Transverse colon (tissue), 4 donors: ENCODE measurements around the gene ANO4. TPM values are rescaled to one million over a fixed set of nuclear protein-coding genes. Genes with fewer than 3 reads are reported as not detected.
"Not testable (repeated sequence)": the region's sequence is repeated elsewhere in the genome, so short reads cannot be mapped to it uniquely, and the experiment has no call there.

Source experiments
- DNase-seq: peaks from one replicate; pipeline ENCODE4 v3.0.0-alpha.2; 2019
- H3K27ac ChIP-seq, 4 donors: fragments of 200-600 bp; sonication (generic); 2 replicates each; pipeline ENCODE4 v1.5.1; 2016 to 2018; ENCODE audit warnings: inconsistent platforms in 4 of 4
- H3K27me3 ChIP-seq: fragments of 200-600 bp; sonication (generic); 2 replicates; pipeline ENCODE4 v1.5.1; 2017; ENCODE audit warnings: inconsistent platforms
- H3K36me3 ChIP-seq, 4 donors: fragments of 200-600 bp; sonication (generic); 2 replicates each; pipeline ENCODE4 v1.5.1; 2017 to 2019; ENCODE audit warnings: inconsistent platforms in 4 of 4
- H3K4me1 ChIP-seq, 4 donors: fragments of 200-600 bp; sonication (generic); 2 replicates each; pipeline ENCODE4 v1.5.1; 2017 to 2020; ENCODE audit warnings: inconsistent platforms in 4 of 4
- H3K4me3 ChIP-seq, 4 donors: fragments of 200-600 bp; sonication (generic); 1 replicate in 1 of 4; 2 replicates in 3 of 4; pipeline versions ENCODE4 v1.5.1 to v1.6.1; 2017 to 2019; ENCODE audit warnings: inconsistent platforms in 4 of 4
- H3K9me3 ChIP-seq, 2 donors: fragments of 200-600 bp; sonication (generic); 2 replicates each; pipeline ENCODE4 v1.5.1; 2017 to 2019; ENCODE audit warnings: inconsistent platforms in 2 of 2
- CTCF ChIP-seq, 5 experiments: fragments of 200-600 bp in 3 of 5; fragments of 450-650 bp in 2 of 5; sonication (generic) in 3 of 5; IDR thresholded peaks; 1 replicate in 2 of 5; 2 replicates in 3 of 5; pipeline ENCODE4 v1.5.1; 2016 to 2017; ENCODE audit warnings: antibody characterized with exemption in 5 of 5, inconsistent platforms in 3 of 5, mild to moderate bottlenecking in 2 of 5, moderate library complexity in 1 of 5
- EP300 ChIP-seq: sonication (generic); formaldehyde crosslinking; IDR thresholded peaks from one replicate; pipeline ENCODE4 v1.6.1; 2017; ENCODE audit warnings: antibody characterized with exemption, low read depth
- POLR2A ChIP-seq: fragments of 450-650 bp; IDR thresholded peaks from one replicate; pipeline ENCODE4 v1.6.1; 2016; ENCODE audit warnings: antibody characterized with exemption, mild to moderate bottlenecking, moderate library complexity
- POLR2AphosphoS5 ChIP-seq, 3 donors: sonication (generic); formaldehyde crosslinking; IDR thresholded peaks; one replicate each; pipeline ENCODE4 v1.6.1; 2016; ENCODE audit warnings: antibody characterized with exemption in 3 of 3
- WGBS, 2 donors: methylation state at CpG; one replicate each; pipeline ENCODE4 v1.1.5; 2018; ENCODE audit warnings: low coverage in 1 of 2; 5-methylcytosine and 5-hydroxymethylcytosine counted together
- in situ Hi-C, 4 donors: fragments of 200-750 bp; cut with MboI; loops; one replicate each; pipeline versions ENCODE4 v1.15.0 to v1.15.1; 2017; ENCODE audit warnings: low sequenced_read_pairs in 3 of 4, low pct_ligation_motif_present in 1 of 4, low pct_unique_long_range_greater_than_20kb in 1 of 4
- intact Hi-C: fragments of 100-400 bp; cut with DNase I; formaldehyde crosslinking; loops from one replicate; pipeline ENCODE4 v1.15.1; 2023; ENCODE audit warnings: low total_unique reads
- total RNA-seq, 4 donors: library from RNA; depleted of rRNA; stranded (reverse); fragments of >200 nt; gene quantifications; one replicate each; pipeline ENCODE4 v1.1.0, GENCODE V29; 2016

The ANO4 gene
- total RNA-seq, 4 donors from 2014 or later = 0.14 TPM; not detected in 3

GRCh38 chr12:101051151-101051550, 256.6 kb downstream of the ANO4 start:
- TF ChIP-seq POLR2AphosphoS5 (IDR thresholded peaks at IDR 0.05) (no peak), POLR2A (no peak), CTCF (IDR thresholded peaks at IDR 0.05) (no peak), EP300 (no peak)
- Histone ChIP-seq H3K27ac (peak overlapping the region in 3 of 4 donors; percentile 60 to 79 (median 68)), H3K4me1 (peaks cover 0 to 18% (median 7%) of the 10 kb centered on the region in 4 donors), H3K36me3 (no peaks in the 10 kb centered on the region), H3K9me3 (no peaks in the 10 kb centered on the region), H3K27me3 (no peaks in the 10 kb centered on the region), H3K4me3 (no peak overlapping the region)
- in situ Hi-C loops = no loop called here
- no peak for DNase-seq
- intact Hi-C loops = no loop called here

GRCh38 chr12:101051901-101052550, 257.4 kb downstream of the ANO4 start:
- DNase-seq = peak; percentile 59
- no peak for TF ChIP-seq CTCF (IDR thresholded peaks at IDR 0.05)
- no peak for TF ChIP-seq EP300
- TF ChIP-seq POLR2A = no peak
- TF ChIP-seq POLR2AphosphoS5 (IDR thresholded peaks at IDR 0.05) = peak in 2 of 3 donors; percentile 54 to 69
- no peaks in the 10 kb centered on the region for H3K36me3 ChIP-seq
- H3K4me1 ChIP-seq = peaks cover 0 to 18% (median 7%) of the 10 kb centered on the region in 4 donors
- no peaks in the 10 kb centered on the region for H3K9me3 ChIP-seq
- H3K4me3 ChIP-seq = no peak overlapping the region
- intact Hi-C loops (no loop called here), in situ Hi-C loops (no loop called here)
- no peaks in the 10 kb centered on the region for H3K27me3 ChIP-seq
- H3K27ac ChIP-seq = peak overlapping the region; percentile 60 to 79 (median 68)
- 34 to 43% methylated on average over 5 to 8 of the region's 8 CpGs for WGBS, 2 donors

GRCh38 chr12:101053203-101053602, 258.6 kb downstream of the ANO4 start:
- H3K4me3 ChIP-seq = no peak overlapping the region
- H3K27me3 ChIP-seq = no peaks in the 10 kb centered on the region
- TF ChIP-seq POLR2A (no peak), EP300 (no peak), POLR2AphosphoS5 (IDR thresholded peaks at IDR 0.05) (no peak), CTCF (IDR thresholded peaks at IDR 0.05) (no peak)
- DNase-seq = no peak
- in situ Hi-C loops = no loop called here
- H3K4me1 ChIP-seq = peaks cover 0 to 18% (median 7%) of the 10 kb centered on the region in 4 donors
- H3K27ac ChIP-seq = no peak overlapping the region
- no peaks in the 10 kb centered on the region for H3K36me3 ChIP-seq
- intact Hi-C loops = no loop called here
- H3K9me3 ChIP-seq = no peaks in the 10 kb centered on the region

GRCh38 chr12:101055940-101056339, 261.4 kb downstream of the ANO4 start:
- no peak for TF ChIP-seq POLR2A
- TF ChIP-seq EP300 = no peak
- no peak for TF ChIP-seq POLR2AphosphoS5 (IDR thresholded peaks at IDR 0.05)
- no peak for TF ChIP-seq CTCF (IDR thresholded peaks at IDR 0.05)
- in situ Hi-C loops (no loop called here), intact Hi-C loops (no loop called here)
- Histone ChIP-seq H3K27me3 (no peaks in the 10 kb centered on the region), H3K9me3 (no peaks in the 10 kb centered on the region), H3K4me3 (no peak overlapping the region), H3K36me3 (no peaks in the 10 kb centered on the region), H3K4me1 (peaks cover 0 to 18% (median 7%) of the 10 kb centered on the region in 4 donors), H3K27ac (no peak overlapping the region)
- DNase-seq = no peak

- H3K27me3 ChIP-seq, in situ Hi-C loops, intact Hi-C loops, H3K36me3 ChIP-seq, H3K4me1 ChIP-seq, H3K4me3 ChIP-seq, H3K27ac ChIP-seq, H3K9me3 ChIP-seq: not testable (repeated sequence)
- DNase-seq = peak; percentile 13
- 70% methylated on average over 4 of the region's 4 CpGs; no CpG with 5 or more reads in 1 of the 2 donors for WGBS, 2 donors
These were observed 267.9 kb downstream of the ANO4 start for GRCh38 chr12:101062508-101062907.
